ENCODE data around the gene AFF3.
"Not testable (repeated sequence)": the region's sequence is repeated elsewhere in the genome, so short reads cannot be mapped to it uniquely, and the experiment has no call there.

The AFF3 gene

DNA sequence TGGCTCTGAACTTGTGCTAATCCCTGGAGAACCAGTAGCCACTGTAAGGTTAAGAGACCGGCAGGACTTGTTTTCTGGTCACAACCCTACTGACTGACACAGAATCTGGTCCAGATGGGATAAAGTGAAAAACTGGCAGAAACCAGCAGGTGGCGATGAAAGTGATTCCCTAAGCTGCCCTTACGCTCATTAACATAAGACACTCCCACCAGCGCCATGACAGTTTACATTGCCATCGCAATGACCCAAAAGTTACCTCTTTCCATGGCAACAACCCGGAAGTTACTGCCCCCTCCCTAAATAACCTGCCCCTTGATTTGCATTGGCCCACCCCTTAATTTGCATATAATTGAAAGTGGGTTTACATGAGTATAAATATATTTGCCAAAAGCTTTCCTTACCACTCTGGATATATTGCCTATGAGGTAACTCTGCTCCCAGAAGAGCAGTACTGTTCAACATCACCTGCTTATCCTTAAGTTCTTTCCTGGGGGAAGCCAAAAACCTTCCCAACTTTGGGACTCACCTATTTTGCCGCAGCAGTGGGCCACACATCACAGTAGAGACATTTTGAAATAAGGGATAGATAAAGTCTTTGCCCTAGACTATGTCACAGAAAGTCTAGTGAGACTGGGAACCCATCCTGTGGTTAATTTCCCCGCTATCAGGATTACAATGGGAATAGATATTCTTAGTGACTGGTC is 35.8 kb upstream of the AFF3 start:
- Histone ChIP-seq H3K27me3 (ENCODE audit: control insufficient read depth, insufficient read depth, low read length) (peaks cover 25% of the 10 kb centered on the region), H3K36me3 (ENCODE audit: control insufficient read depth, insufficient read depth, low read length) (no peaks in the 10 kb centered on the region), H3K4me1 (ENCODE audit: control insufficient read depth, insufficient read depth, low read length) (peaks cover 15% of the 10 kb centered on the region), H3K4me3 (ENCODE audit: low read depth, low read length) (no peak overlapping the region), H3K9me3 (ENCODE audit: control insufficient read depth, insufficient read depth, low read length) (no peaks in the 10 kb centered on the region), H3K9ac (ENCODE audit: low read depth, low read length) (no peak overlapping the region)

DNA sequence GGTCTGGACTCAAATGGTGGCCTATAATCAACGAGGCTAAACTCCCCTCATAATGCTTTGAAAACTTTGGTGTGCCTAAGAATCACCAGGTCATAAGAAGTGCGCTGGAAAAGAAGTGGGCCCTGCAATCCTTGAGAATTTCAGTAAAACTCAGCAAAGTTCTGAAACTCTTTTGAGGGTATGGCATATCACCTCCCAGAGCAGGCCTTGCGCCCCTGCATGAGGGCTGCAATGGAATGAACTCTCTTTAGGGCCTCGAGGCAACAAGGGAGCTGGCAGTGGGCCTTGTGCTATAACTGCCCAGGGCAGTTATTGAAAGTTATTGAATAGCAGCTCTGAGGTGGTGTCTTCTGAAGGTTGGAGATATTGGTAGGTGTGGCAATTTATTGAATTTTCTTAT is 34.5 kb upstream of the AFF3 start:
- Histone ChIP-seq H3K36me3 (ENCODE audit: control insufficient read depth, insufficient read depth, low read length) (no peaks in the 10 kb centered on the region), H3K27me3 (ENCODE audit: control insufficient read depth, insufficient read depth, low read length) (peaks cover 19% of the 10 kb centered on the region), H3K4me1 (ENCODE audit: control insufficient read depth, insufficient read depth, low read length) (peaks cover 5% of the 10 kb centered on the region), H3K9me3 (ENCODE audit: control insufficient read depth, insufficient read depth, low read length) (no peaks in the 10 kb centered on the region), H3K4me3 (ENCODE audit: low read depth, low read length) (no peak overlapping the region), H3K9ac (ENCODE audit: low read depth, low read length) (no peak overlapping the region)

DNA sequence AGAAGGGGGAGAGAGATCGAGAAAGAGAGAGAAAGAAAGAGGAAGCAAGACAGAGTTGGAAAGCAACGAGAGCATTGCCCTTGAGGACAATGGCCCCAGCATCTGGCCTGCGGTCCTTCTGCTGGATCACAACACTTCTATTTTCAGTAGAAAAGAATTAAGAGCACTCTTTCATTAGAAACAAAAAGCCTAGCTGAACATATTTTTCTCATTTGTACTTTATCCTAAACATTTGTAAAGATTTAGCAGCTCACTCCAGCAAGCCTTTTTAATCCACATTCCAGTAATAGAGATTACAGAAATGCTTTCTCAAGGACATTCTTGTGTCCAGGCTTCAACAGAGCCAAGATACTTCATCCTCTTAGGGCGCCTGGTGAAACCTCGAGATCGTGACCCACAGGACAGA is 31.6 kb upstream of the AFF3 start:
- H3K9ac ChIP-seq (ENCODE audit: low read depth, low read length), result no peak overlapping the region
- no peaks in the 10 kb centered on the region for H3K9me3 ChIP-seq (ENCODE audit: control insufficient read depth, insufficient read depth, low read length)
- peaks cover 2% of the 10 kb centered on the region for H3K4me1 ChIP-seq (ENCODE audit: control insufficient read depth, insufficient read depth, low read length)
- no peak overlapping the region for H3K4me3 ChIP-seq (ENCODE audit: low read depth, low read length)
- H3K36me3 ChIP-seq (ENCODE audit: control insufficient read depth, insufficient read depth, low read length), result no peaks in the 10 kb centered on the region
- no peaks in the 10 kb centered on the region for H3K27me3 ChIP-seq (ENCODE audit: control insufficient read depth, insufficient read depth, low read length)

DNA sequence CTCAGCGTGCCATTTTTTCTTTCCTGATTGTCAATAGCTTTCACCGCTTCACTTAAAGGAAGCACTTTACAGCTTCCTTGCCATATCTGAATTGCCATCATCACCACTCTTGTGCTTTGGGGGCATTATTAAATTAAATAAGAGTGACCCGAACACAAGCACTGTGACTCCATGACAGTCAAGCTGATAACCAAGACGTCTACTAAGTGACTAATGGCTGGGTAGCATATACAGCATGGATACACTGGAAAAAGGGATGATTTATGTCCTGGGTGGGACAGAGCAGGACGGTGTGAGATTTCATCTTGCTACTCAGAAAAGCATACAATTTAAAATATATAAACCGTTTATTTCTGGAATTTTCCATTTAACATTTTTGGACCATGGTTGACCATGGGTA is 24.3 kb upstream of the AFF3 start:
- H3K4me1 ChIP-seq (ENCODE audit: control insufficient read depth, insufficient read depth, low read length), result no peaks in the 10 kb centered on the region
- no peaks in the 10 kb centered on the region for H3K9me3 ChIP-seq (ENCODE audit: control insufficient read depth, insufficient read depth, low read length)
- no peak overlapping the region for H3K4me3 ChIP-seq (ENCODE audit: low read depth, low read length)
- no peaks in the 10 kb centered on the region for H3K36me3 ChIP-seq (ENCODE audit: control insufficient read depth, insufficient read depth, low read length)
- no peak overlapping the region for H3K9ac ChIP-seq (ENCODE audit: low read depth, low read length)
- H3K27me3 ChIP-seq (ENCODE audit: control insufficient read depth, insufficient read depth, low read length), result no peaks in the 10 kb centered on the region

DNA sequence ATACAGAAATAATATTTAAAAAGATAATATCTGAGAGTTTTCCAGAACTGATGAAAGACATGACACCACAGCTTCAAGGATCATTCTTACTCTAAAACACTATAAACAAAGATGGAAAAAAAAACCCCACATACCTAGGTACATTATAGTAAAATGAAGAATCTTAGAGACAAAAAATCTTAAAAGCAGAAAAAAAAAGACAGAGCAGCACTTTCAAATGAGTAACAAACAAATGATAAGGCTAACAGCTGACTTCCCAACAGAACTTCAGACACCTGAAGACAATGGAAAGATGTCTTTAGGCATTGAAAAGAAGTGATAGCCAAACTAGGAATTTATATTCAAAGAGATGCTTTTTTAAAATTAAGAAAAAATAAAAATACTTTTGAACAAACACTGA is 21.2 kb upstream of the AFF3 start:
- Histone ChIP-seq H3K9ac (ENCODE audit: low read depth, low read length) (no peak overlapping the region), H3K9me3 (ENCODE audit: control insufficient read depth, insufficient read depth, low read length) (no peaks in the 10 kb centered on the region)

DNA sequence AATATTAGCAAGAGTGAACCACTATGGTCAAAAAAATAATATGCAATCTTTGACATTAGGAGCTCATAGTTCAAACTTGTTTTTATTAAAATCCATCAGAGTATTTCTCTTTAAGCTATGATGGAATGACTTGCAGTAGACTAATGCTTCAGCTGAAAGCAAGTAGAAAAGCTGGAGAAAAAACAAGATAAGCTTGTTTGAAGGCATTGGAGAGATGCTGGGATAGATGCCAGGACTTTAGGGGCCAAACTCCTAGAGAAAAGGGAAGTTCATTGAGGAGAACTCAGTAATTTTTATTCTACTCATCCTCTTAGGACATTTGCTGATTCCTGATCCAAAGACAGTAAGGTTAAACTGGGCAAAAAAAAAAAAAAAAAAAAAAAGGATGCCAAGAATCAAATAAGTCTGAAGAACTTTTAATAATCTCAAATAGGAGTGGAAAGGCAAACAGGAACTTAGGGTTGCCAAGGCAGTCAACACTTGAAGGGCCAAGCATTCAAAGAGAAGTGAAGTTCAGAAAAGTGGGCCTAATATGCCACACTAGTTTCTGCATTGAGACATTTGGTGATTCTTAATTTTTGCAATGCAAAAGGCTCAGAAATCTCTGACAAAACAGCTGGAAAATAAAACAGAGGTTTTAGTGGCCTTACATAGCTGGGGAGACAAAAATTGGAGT is 19.7 kb upstream of the AFF3 start:
- H3K36me3 ChIP-seq (ENCODE audit: control insufficient read depth, insufficient read depth, low read length), result no peaks in the 10 kb centered on the region
- H3K4me3 ChIP-seq (ENCODE audit: low read depth, low read length), result no peak overlapping the region
- no peaks in the 10 kb centered on the region for H3K4me1 ChIP-seq (ENCODE audit: control insufficient read depth, insufficient read depth, low read length)

More for the DNA sequence above, 21.2 kb upstream of the AFF3 start:
- Histone ChIP-seq H3K27me3 (ENCODE audit: control insufficient read depth, insufficient read depth, low read length) (no peaks in the 10 kb centered on the region), H3K4me3 (ENCODE audit: low read depth, low read length) (no peak overlapping the region), H3K4me1 (ENCODE audit: control insufficient read depth, insufficient read depth, low read length) (no peaks in the 10 kb centered on the region), H3K36me3 (ENCODE audit: control insufficient read depth, insufficient read depth, low read length) (no peaks in the 10 kb centered on the region)

DNA sequence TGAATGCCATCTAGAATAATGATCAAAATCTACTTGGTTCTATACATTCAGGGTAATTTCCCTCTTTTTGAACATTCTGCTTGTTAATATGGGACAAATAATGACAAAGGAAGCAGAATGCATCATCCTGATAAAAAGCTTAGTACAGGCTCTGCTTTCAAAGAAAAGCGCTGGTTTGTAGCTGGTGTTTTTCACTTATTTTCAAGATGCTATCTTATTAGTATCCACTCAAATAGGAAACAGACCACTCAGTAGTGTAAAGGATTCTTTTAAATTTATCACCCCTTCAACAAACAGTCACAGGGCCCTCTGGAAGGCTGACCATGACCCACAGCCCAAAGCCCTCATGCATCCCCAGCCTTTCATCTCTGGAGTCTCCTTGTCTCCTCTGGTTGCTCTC is 18.0 kb upstream of the AFF3 start:
- H3K9me3 ChIP-seq (ENCODE audit: control insufficient read depth, insufficient read depth, low read length), result peaks cover 3% of the 10 kb centered on the region
- H3K36me3 ChIP-seq (ENCODE audit: control insufficient read depth, insufficient read depth, low read length), result no peaks in the 10 kb centered on the region
- no peaks in the 10 kb centered on the region for H3K4me1 ChIP-seq (ENCODE audit: control insufficient read depth, insufficient read depth, low read length)
- H3K4me3 ChIP-seq (ENCODE audit: low read depth, low read length), result no peak overlapping the region
- H3K9ac ChIP-seq (ENCODE audit: low read depth, low read length), result no peak overlapping the region
- H3K27me3 ChIP-seq (ENCODE audit: control insufficient read depth, insufficient read depth, low read length), result no peaks in the 10 kb centered on the region

More for the DNA sequence above, 19.7 kb upstream of the AFF3 start:
- peaks cover 3% of the 10 kb centered on the region for H3K9me3 ChIP-seq (ENCODE audit: control insufficient read depth, insufficient read depth, low read length)
- H3K9ac ChIP-seq (ENCODE audit: low read depth, low read length), result no peak overlapping the region
- H3K27me3 ChIP-seq (ENCODE audit: control insufficient read depth, insufficient read depth, low read length), result no peaks in the 10 kb centered on the region

DNA sequence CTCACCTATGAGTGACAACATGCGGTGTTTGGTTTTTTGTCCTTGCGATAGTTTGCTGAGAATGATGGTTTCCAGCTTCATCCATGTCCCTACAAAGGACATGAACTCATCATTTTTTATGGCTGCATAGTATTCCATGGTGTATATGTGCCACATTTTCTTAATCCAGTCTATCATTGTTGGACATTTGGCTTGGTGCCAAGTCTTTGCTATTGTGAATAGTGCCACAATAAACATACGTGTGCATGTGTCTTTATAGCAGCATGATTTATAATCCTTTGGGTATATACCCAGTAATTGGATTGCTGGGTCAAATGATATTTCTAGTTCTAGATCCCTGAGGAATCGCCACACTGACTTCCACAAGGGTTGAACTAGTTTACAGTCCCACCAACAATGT is 9.4 kb upstream of the AFF3 start:
- not testable (repeated sequence) for H3K9me3 ChIP-seq (ENCODE audit: control insufficient read depth, insufficient read depth, low read length); H3K4me1 ChIP-seq (ENCODE audit: control insufficient read depth, insufficient read depth, low read length); H3K9ac ChIP-seq (ENCODE audit: low read depth, low read length); H3K36me3 ChIP-seq (ENCODE audit: control insufficient read depth, insufficient read depth, low read length); H3K4me3 ChIP-seq (ENCODE audit: low read depth, low read length); H3K27me3 ChIP-seq (ENCODE audit: control insufficient read depth, insufficient read depth, low read length)

DNA sequence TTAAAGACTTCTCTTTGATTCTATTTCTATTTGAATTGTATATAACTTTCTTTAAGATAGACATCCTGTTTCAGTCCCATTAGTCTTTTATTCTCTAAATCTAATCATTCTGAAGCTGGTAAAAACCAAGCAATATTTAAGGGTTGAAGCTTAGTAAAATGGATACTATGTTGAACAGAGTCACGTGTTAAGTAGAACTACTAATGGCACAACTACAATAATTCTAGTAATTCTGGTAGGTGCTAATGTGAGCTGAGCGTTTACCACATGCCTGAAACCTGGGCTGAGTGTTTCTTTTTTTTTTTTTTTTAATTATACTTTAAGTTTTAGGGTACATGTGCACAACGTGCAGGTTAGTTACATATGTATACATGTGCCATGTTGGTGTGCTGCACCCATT is 8.9 kb upstream of the AFF3 start:
- Histone ChIP-seq H3K9ac (ENCODE audit: low read depth, low read length) (no peak overlapping the region), H3K4me3 (ENCODE audit: low read depth, low read length) (no peak overlapping the region), H3K9me3 (ENCODE audit: control insufficient read depth, insufficient read depth, low read length) (no peaks in the 10 kb centered on the region), H3K4me1 (ENCODE audit: control insufficient read depth, insufficient read depth, low read length) (no peaks in the 10 kb centered on the region), H3K27me3 (ENCODE audit: control insufficient read depth, insufficient read depth, low read length) (no peaks in the 10 kb centered on the region), H3K36me3 (ENCODE audit: control insufficient read depth, insufficient read depth, low read length) (no peaks in the 10 kb centered on the region)

DNA sequence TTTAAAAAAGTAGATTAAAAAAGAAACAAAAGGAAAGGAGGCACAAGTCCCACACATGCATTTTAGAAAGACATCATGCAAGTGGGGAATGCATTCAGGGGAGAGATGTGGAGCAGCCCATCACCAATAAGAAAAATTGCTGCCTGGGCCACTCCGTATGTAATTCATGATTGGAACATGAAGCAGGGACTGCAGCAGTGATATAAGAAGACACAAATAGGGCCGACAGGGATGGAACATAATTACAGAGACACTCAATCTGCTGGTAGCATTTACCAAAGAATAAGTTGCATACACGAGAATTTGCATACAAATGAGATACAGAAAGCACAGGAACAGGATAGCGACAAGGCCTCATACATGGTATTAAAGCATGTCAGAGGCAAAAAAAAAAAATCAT is 6.5 kb upstream of the AFF3 start:
- Histone ChIP-seq H3K36me3 (ENCODE audit: control insufficient read depth, insufficient read depth, low read length) (no peaks in the 10 kb centered on the region), H3K4me1 (ENCODE audit: control insufficient read depth, insufficient read depth, low read length) (no peaks in the 10 kb centered on the region), H3K9ac (ENCODE audit: low read depth, low read length) (no peak overlapping the region), H3K27me3 (ENCODE audit: control insufficient read depth, insufficient read depth, low read length) (no peaks in the 10 kb centered on the region), H3K4me3 (ENCODE audit: low read depth, low read length) (no peak overlapping the region), H3K9me3 (ENCODE audit: control insufficient read depth, insufficient read depth, low read length) (no peaks in the 10 kb centered on the region)

DNA sequence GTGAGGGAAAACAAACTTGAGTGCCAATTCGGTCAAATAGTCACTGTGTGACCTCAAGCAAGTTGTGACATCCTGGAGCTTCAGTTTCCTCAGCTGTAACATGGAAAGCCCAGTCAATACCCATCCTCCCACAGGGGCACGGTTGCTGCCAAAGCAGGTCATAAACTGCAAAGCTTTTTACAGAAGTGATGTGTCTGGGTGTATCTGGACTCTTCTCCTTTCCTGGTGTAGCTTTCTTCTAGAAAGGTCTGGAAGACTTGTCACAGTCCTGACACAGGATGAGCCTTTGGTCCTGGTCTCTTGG is 4.2 kb upstream of the AFF3 start:
- H3K4me3 ChIP-seq (ENCODE audit: low read depth, low read length), result no peak overlapping the region
- no peaks in the 10 kb centered on the region for H3K36me3 ChIP-seq (ENCODE audit: control insufficient read depth, insufficient read depth, low read length)
- H3K4me1 ChIP-seq (ENCODE audit: control insufficient read depth, insufficient read depth, low read length), result no peaks in the 10 kb centered on the region
- H3K9ac ChIP-seq (ENCODE audit: low read depth, low read length), result no peak overlapping the region
- H3K27me3 ChIP-seq (ENCODE audit: control insufficient read depth, insufficient read depth, low read length), result no peaks in the 10 kb centered on the region
- no peaks in the 10 kb centered on the region for H3K9me3 ChIP-seq (ENCODE audit: control insufficient read depth, insufficient read depth, low read length)

DNA sequence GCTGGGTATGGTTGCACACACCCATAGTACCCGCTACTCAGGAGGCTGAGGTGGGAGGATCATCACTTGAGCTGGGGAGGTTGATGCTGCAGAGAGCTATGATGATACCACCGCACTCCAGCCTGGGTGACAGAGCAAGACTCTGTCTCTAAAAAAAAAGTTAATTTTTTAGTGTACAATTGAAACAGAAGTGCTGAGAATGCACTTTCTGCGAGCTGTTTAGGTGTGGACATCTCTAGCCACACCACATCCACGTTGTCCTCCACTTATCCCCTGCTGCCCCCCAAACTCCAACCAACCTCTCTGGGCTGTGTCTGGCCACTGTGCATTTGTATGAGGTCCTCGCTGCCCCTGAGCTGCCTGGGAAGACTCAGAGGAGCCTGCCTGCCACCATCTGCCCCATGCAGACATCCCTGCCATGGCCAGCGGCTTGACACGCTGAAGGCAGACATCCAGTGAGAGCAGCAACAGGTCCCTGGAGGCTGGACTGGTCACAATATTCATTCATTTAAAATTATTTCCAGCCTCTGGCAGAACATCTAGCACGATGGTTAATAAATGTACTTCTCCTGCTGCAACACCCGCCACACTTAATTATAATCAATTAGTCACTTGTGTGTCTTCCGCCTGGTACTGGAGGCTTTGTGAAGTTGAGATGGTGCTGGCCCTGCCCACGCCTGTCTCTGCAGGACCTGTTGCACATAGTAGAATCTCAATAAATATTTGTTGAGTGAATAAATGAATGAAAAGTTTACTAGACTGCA is 3.7 kb upstream of the AFF3 start:
- H3K9ac ChIP-seq (ENCODE audit: low read depth, low read length), result no peak overlapping the region
- H3K4me3 ChIP-seq (ENCODE audit: low read depth, low read length), result no peak overlapping the region
- H3K9me3 ChIP-seq (ENCODE audit: control insufficient read depth, insufficient read depth, low read length), result no peaks in the 10 kb centered on the region
- no peaks in the 10 kb centered on the region for H3K27me3 ChIP-seq (ENCODE audit: control insufficient read depth, insufficient read depth, low read length)
- no peaks in the 10 kb centered on the region for H3K4me1 ChIP-seq (ENCODE audit: control insufficient read depth, insufficient read depth, low read length)
- no peaks in the 10 kb centered on the region for H3K36me3 ChIP-seq (ENCODE audit: control insufficient read depth, insufficient read depth, low read length)
